Fibroblast of lung (primary cell): ENCODE results near the gene TMEM135. TPM values are rescaled to one million over a fixed set of nuclear protein-coding genes. Genes with fewer than 3 reads are reported as not detected.

Source experiments
- DNase-seq, 2 donors: peaks; one replicate each; pipeline versions ENCODE4 v3.0.0 to v3.0.0-alpha.2; 2010; ENCODE audit warnings: low read depth in 2 of 2
- H2AFZ ChIP-seq: 2 replicates; pipeline ENCODE4 v1.5.1; 2012; ENCODE audit warnings: low read length, control low read depth, inconsistent platforms
- H3K27ac ChIP-seq: 2 replicates; pipeline ENCODE4 v1.5.1; 2011; ENCODE audit warnings: low read length, control low read depth; ENCODE audit not compliant: insufficient read depth
- H3K27me3 ChIP-seq: 2 replicates; pipeline ENCODE4 v1.5.1; 2011; ENCODE audit warnings: mild to moderate bottlenecking, low read length; ENCODE audit not compliant: control insufficient read depth, insufficient read depth
- H3K36me3 ChIP-seq: 2 replicates; pipeline ENCODE4 v1.5.1; 2011; ENCODE audit warnings: low read length; ENCODE audit not compliant: control insufficient read depth, insufficient read depth
- H3K4me1 ChIP-seq: 2 replicates; pipeline ENCODE4 v1.5.1; 2011; ENCODE audit warnings: low read length; ENCODE audit not compliant: control insufficient read depth, insufficient read depth; ENCODE audit errors: extremely low read depth
- H3K4me2 ChIP-seq: 2 replicates; pipeline ENCODE4 v1.5.1; 2011; ENCODE audit warnings: low read length, control low read depth; ENCODE audit not compliant: insufficient read depth; ENCODE audit errors: extremely low read depth
- H3K4me3 ChIP-seq, 4 experiments: fragments of 200-600 bp in 1 of 4; sonication (generic) in 1 of 4; replicated peaks in 1 of 4; 2 replicates each; pipeline ENCODE4 v1.5.1; 2011 to 2016; ENCODE audit warnings: low read length in 4 of 4, low read depth in 3 of 4, mild to moderate bottlenecking in 3 of 4, control low read depth in 2 of 4, inconsistent platforms in 1 of 4, mixed read lengths in 1 of 4; ENCODE audit not compliant: insufficient read depth in 1 of 4; ENCODE audit errors: control extremely low read depth in 1 of 4
- H3K79me2 ChIP-seq: 2 replicates; pipeline ENCODE4 v1.5.1; 2012; ENCODE audit warnings: mild to moderate bottlenecking, low read length, inconsistent platforms; ENCODE audit not compliant: control insufficient read depth, insufficient read depth
- H3K9ac ChIP-seq: 2 replicates; pipeline ENCODE4 v1.5.1; 2011; ENCODE audit warnings: mild to moderate bottlenecking, low read length, control low read depth; ENCODE audit not compliant: insufficient read depth
- H3K9me3 ChIP-seq: 2 replicates; pipeline ENCODE4 v1.5.1; 2012; ENCODE audit warnings: low read depth, low read length; ENCODE audit not compliant: control insufficient read depth, insufficient read depth
- H4K20me1 ChIP-seq: 2 replicates; pipeline ENCODE4 v1.5.1; 2011; ENCODE audit warnings: low read length; ENCODE audit not compliant: control insufficient read depth, insufficient read depth; ENCODE audit errors: extremely low read depth
- EZH2 ChIP-seq: IDR thresholded peaks from 2 replicates; pipeline ENCODE4 v1.5.1; 2012; ENCODE audit warnings: low read length, control low read depth, mild to moderate bottlenecking; ENCODE audit errors: missing control alignments
- polyA plus RNA-seq, 2 donors: library from polyadenylated mRNA; depleted of rRNA in 1 of 2; stranded (reverse) in 1 of 2; unstranded in 1 of 2; fragments of >200 nt; gene quantifications; 2 replicates each; pipeline ENCODE4 v1.2.1, GENCODE V29; 2011 to 2012; ENCODE audit warnings: missing spikeins in 1 of 2
- total RNA-seq: library from RNA; depleted of rRNA; stranded (reverse); fragments of >200 nt; gene quantifications from 2 replicates; pipeline ENCODE4 v1.2.1, GENCODE V29; 2014
- TF ChIP-seq, protein P1 (sequence below), 2 donors: IDR thresholded peaks in 1 of 2; conservative IDR thresholded peaks in 1 of 2; 1 replicate in 1 of 2; 2 replicates in 1 of 2; pipeline ENCODE4 v1.5.1; 2011 to 2012; ENCODE audit warnings: low read length in 2 of 2, control low read depth in 1 of 2, inconsistent platforms in 1 of 2, low read depth in 1 of 2, mild to moderate bottlenecking in 1 of 2

TMEM135 gene
- total and polyA plus RNA-seq, 2 donors (not counting 1 experiment from before 2014, with no cell fraction given) = 17.3 to 20.6 TPM

DNA sequence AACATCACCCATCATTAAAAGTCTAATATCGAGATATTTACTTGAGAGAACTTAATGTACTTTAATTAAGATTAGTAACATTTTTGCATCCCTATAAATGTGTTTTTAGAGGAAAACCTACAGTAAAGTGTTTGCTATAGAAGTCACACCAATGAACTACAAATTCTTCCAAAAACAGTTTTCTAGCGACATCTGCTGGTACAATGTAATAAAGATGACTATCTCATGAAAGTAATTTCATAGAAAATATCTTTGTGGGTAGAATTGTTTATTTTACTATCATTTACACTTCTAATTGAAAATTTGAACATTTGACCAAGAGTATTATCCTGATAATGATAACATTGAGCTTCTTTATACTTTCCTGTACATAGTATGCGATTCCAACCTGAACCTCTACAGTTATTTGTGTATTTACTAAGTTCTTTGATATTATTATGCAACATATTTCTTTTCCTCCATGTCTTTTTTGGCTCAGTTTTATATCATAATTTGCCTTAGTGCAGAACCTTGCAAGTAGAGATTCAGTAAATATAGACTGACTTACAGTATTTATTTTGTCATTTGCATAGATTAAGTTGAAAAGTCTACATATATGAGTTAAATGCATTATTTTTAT lies 252.7 kb downstream of the TMEM135 start:
- no peaks in the 10 kb centered on the region for H4K20me1 ChIP-seq
- H3K79me2 ChIP-seq = no peaks in the 10 kb centered on the region
- no peak overlapping the region for H3K4me2 ChIP-seq
- no peaks in the 10 kb centered on the region for H3K36me3 ChIP-seq
- no peaks in the 10 kb centered on the region for H3K27me3 ChIP-seq
- H3K9me3 ChIP-seq = no peaks in the 10 kb centered on the region
- H3K4me3 ChIP-seq = no peak overlapping the region
- DNase-seq = peak; percentile 45 to 79
- H3K9ac ChIP-seq = no peak overlapping the region
- H2AFZ ChIP-seq = no peak overlapping the region
- no peak for TF ChIP-seq EZH2
- TF ChIP-seq, protein P1, sequence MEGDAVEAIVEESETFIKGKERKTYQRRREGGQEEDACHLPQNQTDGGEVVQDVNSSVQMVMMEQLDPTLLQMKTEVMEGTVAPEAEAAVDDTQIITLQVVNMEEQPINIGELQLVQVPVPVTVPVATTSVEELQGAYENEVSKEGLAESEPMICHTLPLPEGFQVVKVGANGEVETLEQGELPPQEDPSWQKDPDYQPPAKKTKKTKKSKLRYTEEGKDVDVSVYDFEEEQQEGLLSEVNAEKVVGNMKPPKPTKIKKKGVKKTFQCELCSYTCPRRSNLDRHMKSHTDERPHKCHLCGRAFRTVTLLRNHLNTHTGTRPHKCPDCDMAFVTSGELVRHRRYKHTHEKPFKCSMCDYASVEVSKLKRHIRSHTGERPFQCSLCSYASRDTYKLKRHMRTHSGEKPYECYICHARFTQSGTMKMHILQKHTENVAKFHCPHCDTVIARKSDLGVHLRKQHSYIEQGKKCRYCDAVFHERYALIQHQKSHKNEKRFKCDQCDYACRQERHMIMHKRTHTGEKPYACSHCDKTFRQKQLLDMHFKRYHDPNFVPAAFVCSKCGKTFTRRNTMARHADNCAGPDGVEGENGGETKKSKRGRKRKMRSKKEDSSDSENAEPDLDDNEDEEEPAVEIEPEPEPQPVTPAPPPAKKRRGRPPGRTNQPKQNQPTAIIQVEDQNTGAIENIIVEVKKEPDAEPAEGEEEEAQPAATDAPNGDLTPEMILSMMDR (conservative IDR thresholded peaks at IDR 0.05 in 1 of 2, IDR thresholded peaks at IDR 0.05 in 1 of 2; ENCODE audit: low read depth in 1 of 2, low read length in 2 of 2) = peak in 1 of 2 donors; percentile 51
- H3K27ac ChIP-seq = no peak overlapping the region
- no peaks in the 10 kb centered on the region for H3K4me1 ChIP-seq

DNA sequence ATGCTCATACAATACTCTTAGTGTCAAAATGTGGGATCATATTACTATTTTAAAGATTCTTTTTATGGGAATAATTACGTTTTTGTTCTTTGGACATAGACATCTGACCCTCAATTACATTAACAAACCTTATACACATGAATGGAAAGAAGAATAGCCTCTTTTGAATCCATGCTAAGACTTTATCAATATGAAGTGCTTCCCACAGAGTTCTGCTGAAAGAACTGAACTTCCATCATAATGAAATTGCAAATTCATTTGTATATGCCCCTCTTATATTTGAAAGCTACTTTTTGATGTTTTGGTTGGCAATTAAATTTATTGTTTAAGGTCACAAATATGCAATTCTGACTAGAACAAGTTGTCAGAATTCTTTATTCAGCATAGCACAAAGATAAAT lies 254.9 kb downstream of the TMEM135 start:
- TF ChIP-seq, protein P1 (conservative IDR thresholded peaks at IDR 0.05 in 1 of 2, IDR thresholded peaks at IDR 0.05 in 1 of 2; ENCODE audit: low read depth in 1 of 2, low read length in 2 of 2) = no peak
- TF ChIP-seq EZH2 = no peak
- DNase-seq = no peak
- Histone ChIP-seq H3K4me1 (no peaks in the 10 kb centered on the region), H3K4me3 (no peak overlapping the region), H3K27ac (no peak overlapping the region), H3K79me2 (no peaks in the 10 kb centered on the region), H4K20me1 (no peaks in the 10 kb centered on the region), H2AFZ (no peak overlapping the region), H3K36me3 (no peaks in the 10 kb centered on the region), H3K9me3 (no peaks in the 10 kb centered on the region), H3K9ac (no peak overlapping the region), H3K27me3 (no peaks in the 10 kb centered on the region), H3K4me2 (no peak overlapping the region)

DNA sequence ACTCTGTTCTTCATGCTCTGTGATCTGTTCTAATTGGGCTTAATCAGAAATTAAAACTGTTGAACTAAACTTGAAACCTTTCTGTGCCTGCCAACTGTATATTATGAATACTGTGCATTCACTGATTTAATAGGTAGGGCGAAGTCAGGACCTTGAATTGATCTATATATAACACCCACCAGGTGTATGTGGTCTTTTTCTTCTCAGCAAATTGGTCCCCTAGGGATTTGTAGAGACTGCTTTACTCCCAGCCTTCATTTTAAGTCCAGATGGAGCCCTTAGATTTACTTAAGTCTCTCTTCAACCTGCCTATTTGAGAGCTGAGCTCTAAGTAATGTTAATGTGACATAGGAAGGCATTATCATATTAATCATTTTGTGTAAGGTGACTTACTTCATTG lies 257.5 kb downstream of the TMEM135 start:
- no peaks in the 10 kb centered on the region for H3K79me2 ChIP-seq
- no peaks in the 10 kb centered on the region for H4K20me1 ChIP-seq
- H2AFZ ChIP-seq = no peak overlapping the region
- H3K4me1 ChIP-seq = no peaks in the 10 kb centered on the region
- H3K4me2 ChIP-seq = no peak overlapping the region
- no peaks in the 10 kb centered on the region for H3K36me3 ChIP-seq
- H3K9ac ChIP-seq = no peak overlapping the region
- no peaks in the 10 kb centered on the region for H3K9me3 ChIP-seq
- H3K27me3 ChIP-seq = no peaks in the 10 kb centered on the region
- no peak overlapping the region for H3K27ac ChIP-seq
- no peak overlapping the region for H3K4me3 ChIP-seq
- TF ChIP-seq EZH2 = no peak
- DNase-seq = no peak
